ENCODE data around the gene MBNL2. TPM values are rescaled to one million over a fixed set of nuclear protein-coding genes. Genes with fewer than 3 reads are reported as not detected.

MBNL2 gene
- total and polyA plus RNA-seq, 2 of the 4 experiments (the other 2 are of a cell fraction), result 26.9 to 103 TPM

DNA sequence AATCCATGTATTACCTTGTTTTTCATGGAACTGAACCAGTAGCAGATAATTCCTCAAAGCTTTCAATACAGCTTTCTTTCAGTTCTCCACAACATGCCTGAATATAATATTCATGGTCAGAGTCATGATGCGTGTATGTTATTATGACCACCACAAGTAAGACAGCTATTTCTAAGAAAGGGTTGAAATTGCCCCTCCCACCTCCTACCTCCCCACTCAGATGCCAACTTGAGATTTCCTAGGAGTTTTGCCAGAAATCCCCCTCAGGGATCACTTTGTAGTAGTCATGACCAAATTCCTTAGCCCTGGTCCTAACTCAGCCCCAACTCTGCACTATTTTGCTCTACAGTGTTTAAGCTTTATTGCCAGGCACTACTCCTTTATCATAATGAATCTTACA lies 141.9 kb downstream of the MBNL2 start:
- Histone ChIP-seq H2BK5ac (ENCODE audit: low read depth, low read length, poor library complexity, severe bottlenecking) (no peak overlapping the region), H3K9me3 (ENCODE audit: control insufficient read depth, insufficient read depth, low read length) (no peaks in the 10 kb centered on the region), H3K27ac (ENCODE audit: insufficient read depth, low read length) (no peak overlapping the region), H3K79me1 (ENCODE audit: low read depth in 1 of 2, low read length in 2 of 2) (peaks cover 22 to 62% of the 10 kb centered on the region in 2 experiments), H3K9ac (ENCODE audit: low read depth, low read length) (no peak overlapping the region), H2AK5ac (ENCODE audit: low read depth, low read length) (no peak overlapping the region), H3K4me2 (ENCODE audit: low read depth, low read length) (no peak overlapping the region), H3K18ac (ENCODE audit: low read depth, low read length) (no peak overlapping the region), H3K4me1 (ENCODE audit: control insufficient read depth, insufficient read depth, low read length) (peaks cover 9% of the 10 kb centered on the region), H3K56ac (ENCODE audit: extremely low read depth, insufficient read depth, low read length) (no peak overlapping the region), H3K4me3 (ENCODE audit: insufficient read depth, low read depth, low read length) (no peak overlapping the region), H4K5ac (ENCODE audit: low read depth, low read length) (no peak overlapping the region), H4K8ac (ENCODE audit: low read depth in 2 of 2, low read length in 2 of 2) (no peak overlapping the region), H2BK120ac (ENCODE audit: low read depth, low read length) (no peak overlapping the region), H3K9me1 (ENCODE audit: insufficient read depth, low read length) (peaks cover 16% of the 10 kb centered on the region), H3K4ac (ENCODE audit: low read depth, low read length) (no peak overlapping the region), H2BK15ac (ENCODE audit: low read depth, low read length) (no peak overlapping the region), H3K27me3 (ENCODE audit: control insufficient read depth, insufficient read depth, low read length) (no peaks in the 10 kb centered on the region), H4K20me1 (ENCODE audit: insufficient read depth, low read length) (peaks cover 8% of the 10 kb centered on the region; the same call in 1 of the 2 replicates), H4K91ac (ENCODE audit: insufficient read depth, low read depth, low read length) (no peak overlapping the region), H3K23ac (ENCODE audit: low read depth, low read length) (no peak overlapping the region), H2BK20ac (ENCODE audit: low read depth, low read length) (no peak overlapping the region), H2AK9ac (replicated peaks; ENCODE audit: low read depth, low read length, poor library complexity) (no peak overlapping the region), H2AFZ (replicated peaks; ENCODE audit: low read length, poor library complexity) (no peak overlapping the region), H3K14ac (replicated peaks; ENCODE audit: low read depth, low read length) (no peak overlapping the region), H3K36me3 (ENCODE audit: control insufficient read depth, insufficient read depth, low read length) (peaks cover 17% of the 10 kb centered on the region)
- no CpG with 5 or more reads among the region's 1 CpG for WGBS, 2 experiments (ENCODE audit: extremely low coverage in 2 of 2, insufficient read length in 1 of 2)
- no peak for ATAC-seq (ENCODE audit: low read depth)
- in situ Hi-C loops (cut with MboI; ENCODE audit: low sequenced_read_pairs), result loop anchor here (10.0 kb wide), 1 partner anchor 329 kb away; no protein-coding TSS in a partner anchor
- TF ChIP-seq CHD1 (IDR thresholded peaks at IDR 0.05; ENCODE audit: low read depth, low read length) (no peak), RAD21 (IDR thresholded peaks at IDR 0.05; ENCODE audit: low read length) (no peak), MAFK (IDR thresholded peaks at IDR 0.05; ENCODE audit: low read depth, low read length) (no peak), MXI1 (IDR thresholded peaks at IDR 0.05; ENCODE audit: borderline replicate concordance, low read depth, low read length) (no peak), RFX5 (IDR thresholded peaks at IDR 0.05; ENCODE audit: low read depth, low read length) (no peak), RCOR1 (IDR thresholded peaks at IDR 0.05; ENCODE audit: insufficient replicate concordance, low read length) (no peak), POLR2A (IDR thresholded peaks at IDR 0.05; ENCODE audit: low read depth, low read length) (no peak), MAZ (IDR thresholded peaks at IDR 0.05; ENCODE audit: borderline replicate concordance, low read depth, low read length) (no peak), BHLHE40 (IDR thresholded peaks at IDR 0.05; ENCODE audit: low read depth, low read length) (no peak), FOS (IDR thresholded peaks at IDR 0.05; ENCODE audit: low read depth, low read length) (no peak)
- TF ChIP-seq, protein P1, sequence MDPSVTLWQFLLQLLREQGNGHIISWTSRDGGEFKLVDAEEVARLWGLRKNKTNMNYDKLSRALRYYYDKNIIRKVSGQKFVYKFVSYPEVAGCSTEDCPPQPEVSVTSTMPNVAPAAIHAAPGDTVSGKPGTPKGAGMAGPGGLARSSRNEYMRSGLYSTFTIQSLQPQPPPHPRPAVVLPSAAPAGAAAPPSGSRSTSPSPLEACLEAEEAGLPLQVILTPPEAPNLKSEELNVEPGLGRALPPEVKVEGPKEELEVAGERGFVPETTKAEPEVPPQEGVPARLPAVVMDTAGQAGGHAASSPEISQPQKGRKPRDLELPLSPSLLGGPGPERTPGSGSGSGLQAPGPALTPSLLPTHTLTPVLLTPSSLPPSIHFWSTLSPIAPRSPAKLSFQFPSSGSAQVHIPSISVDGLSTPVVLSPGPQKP (IDR thresholded peaks at IDR 0.05; ENCODE audit: borderline replicate concordance, low read depth, low read length), result no peak
- TF ChIP-seq, protein P2, sequence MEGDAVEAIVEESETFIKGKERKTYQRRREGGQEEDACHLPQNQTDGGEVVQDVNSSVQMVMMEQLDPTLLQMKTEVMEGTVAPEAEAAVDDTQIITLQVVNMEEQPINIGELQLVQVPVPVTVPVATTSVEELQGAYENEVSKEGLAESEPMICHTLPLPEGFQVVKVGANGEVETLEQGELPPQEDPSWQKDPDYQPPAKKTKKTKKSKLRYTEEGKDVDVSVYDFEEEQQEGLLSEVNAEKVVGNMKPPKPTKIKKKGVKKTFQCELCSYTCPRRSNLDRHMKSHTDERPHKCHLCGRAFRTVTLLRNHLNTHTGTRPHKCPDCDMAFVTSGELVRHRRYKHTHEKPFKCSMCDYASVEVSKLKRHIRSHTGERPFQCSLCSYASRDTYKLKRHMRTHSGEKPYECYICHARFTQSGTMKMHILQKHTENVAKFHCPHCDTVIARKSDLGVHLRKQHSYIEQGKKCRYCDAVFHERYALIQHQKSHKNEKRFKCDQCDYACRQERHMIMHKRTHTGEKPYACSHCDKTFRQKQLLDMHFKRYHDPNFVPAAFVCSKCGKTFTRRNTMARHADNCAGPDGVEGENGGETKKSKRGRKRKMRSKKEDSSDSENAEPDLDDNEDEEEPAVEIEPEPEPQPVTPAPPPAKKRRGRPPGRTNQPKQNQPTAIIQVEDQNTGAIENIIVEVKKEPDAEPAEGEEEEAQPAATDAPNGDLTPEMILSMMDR (conservative IDR thresholded peaks at IDR 0.05; ENCODE audit: low read depth, low read length), result no peak
- dilution Hi-C loops (cut with HindIII; ENCODE audit: low sequenced_read_pairs, unreplicated experiment), result no loop called here
- ChIA-PET POLR2A (ENCODE audit: unreplicated experiment) (no interaction called here), CTCF (interaction anchor here (0.7 kb wide), 1 partner anchor 21 kb away, joined by 3 read pairs; no protein-coding TSS in a partner anchor)
- intact Hi-C loops (cut with micrococcal nuclease), result loop anchor here (10.0 kb wide), 1 partner anchor 441 kb away; no protein-coding TSS in a partner anchor
- BruUV-seq (replicated peaks), result no TSS peak
- no peak for DNase-seq

Measured in IMR-90 (cell line).